GM18502 (cell line): ENCODE results near the gene ZNF710.

ENCODE experiments used
- ATAC-seq: cut with Tn5 transposase; IDR thresholded peaks from one replicate; pipeline ENCODE4 v1.9.1; 2021; ENCODE audit warnings: mild to moderate bottlenecking; ENCODE audit not compliant: unreplicated experiment, poor library complexity

ZNF710 gene

GRCh38 chr15:90015294-90015693, 14.2 kb downstream of the ZNF710 start:
- ATAC-seq, result no peak

DNA sequence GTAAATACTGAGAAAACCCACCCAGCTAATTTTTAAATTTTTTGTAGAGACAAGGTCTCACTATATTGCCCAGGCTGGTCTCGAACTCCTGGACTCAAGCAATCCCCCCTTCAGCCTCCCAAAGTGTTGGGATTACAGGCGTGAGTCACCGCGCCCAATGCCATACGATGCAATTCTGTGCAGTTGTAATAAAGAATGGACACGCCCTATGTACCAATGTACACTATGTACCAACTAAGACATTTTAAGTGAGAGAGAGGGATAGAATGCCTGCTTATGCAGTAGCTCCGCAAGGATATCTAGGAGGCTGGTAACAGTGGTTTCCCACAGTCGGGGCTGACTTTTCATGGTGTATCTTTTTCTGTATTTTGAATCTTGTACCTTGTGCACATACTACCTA, 14.6 kb downstream of the ZNF710 start:
- ATAC-seq, result no peak

- no peak for ATAC-seq
Observed at GRCh38 chr15:90016721-90017120, 15.6 kb downstream of the ZNF710 start.

- no peak for ATAC-seq
Observed at GRCh38 chr15:90018216-90018831, 17.2 kb downstream of the ZNF710 start.

DNA sequence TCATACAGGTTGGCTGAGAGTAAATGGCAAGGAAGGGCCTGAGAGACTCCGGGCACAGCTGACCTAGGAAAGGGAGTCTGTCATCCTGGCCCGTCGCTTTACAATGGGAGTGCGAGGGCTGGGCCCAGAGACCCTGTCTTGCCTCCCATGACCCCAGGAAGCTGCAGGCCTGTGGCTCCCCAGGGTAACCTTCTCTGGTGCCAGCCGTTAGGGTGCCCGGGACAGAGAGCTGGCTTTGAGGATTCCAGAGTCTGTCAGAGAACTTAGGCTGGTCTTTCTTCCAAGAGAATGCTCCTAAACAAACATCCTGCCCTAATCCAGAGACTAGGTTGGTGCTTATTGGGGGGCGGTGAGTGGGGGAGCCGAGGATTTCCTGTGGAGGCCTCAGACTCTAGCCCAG, 18.5 kb downstream of the ZNF710 start:
- ATAC-seq, result no peak

- ATAC-seq, result no peak
Observed at GRCh38 chr15:90020021-90020735, 19.1 kb downstream of the ZNF710 start.

DNA sequence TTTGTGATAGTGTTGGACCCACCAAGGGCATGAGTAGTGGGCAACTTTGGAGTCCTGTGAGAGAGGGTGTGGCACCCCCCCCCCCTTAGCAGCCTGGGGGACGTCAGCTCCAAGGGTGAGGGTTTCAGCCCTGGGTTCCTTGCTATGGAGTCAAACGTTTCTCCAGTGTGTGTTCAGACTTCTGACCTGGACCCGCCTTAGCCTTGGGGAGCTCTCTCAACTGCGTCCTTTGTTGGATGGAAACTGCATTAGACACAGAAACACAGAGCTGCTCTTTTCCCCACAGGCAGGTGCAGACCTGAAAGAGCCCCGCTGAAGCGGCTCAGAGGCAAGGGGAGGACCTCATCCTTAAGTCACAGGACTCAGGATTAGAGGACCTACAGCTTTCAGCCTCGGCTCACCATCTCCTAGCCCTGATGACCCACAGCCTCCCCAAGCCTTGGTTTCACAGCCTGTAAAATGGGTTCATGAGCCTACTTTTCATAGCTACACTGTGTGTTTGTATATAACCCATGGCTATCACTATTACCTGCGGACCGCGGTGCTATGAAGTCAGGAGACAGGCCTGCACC, 19.9 kb downstream of the ZNF710 start:
- no peak for ATAC-seq

- ATAC-seq, result no peak
Observed at GRCh38 chr15:90022345-90022744, 21.2 kb downstream of the ZNF710 start.

DNA sequence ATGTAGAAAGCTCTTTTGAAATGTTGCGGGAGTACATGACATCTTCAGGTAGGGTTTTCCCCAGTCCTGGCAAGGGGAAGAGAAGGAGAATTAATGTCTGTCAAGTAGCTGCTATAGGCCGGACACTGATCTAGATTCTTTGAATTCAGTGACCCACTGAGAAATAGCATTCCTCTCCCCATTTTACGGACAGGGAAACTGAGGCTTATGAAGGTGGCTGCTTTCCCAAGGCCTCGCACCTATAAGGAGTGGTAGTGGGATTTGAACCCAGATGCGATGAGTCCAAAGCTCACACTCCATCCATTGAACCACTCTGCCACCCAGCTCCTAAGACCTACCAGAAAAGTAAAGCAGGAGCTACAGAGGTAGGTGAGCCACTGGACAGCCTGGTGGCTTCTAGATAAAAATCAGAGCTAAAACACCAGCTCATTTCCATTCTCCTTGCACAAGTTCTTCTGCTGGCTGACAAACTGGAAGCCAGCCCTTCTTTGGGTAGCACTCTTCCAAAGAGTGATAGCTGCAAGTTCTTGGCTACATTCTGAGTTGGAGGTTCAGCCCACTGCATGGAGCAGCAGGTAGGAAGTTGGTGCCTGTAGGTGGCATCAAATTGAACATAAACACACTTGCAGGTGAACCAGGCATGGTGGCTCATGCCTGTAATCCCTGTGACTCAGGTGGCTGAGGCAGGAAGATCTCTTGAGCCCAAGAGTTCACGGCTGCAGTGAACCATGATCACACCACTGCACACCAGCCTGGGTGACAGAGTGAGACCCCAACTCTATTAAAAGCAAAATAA, 22.0 kb downstream of the ZNF710 start:
- no peak for ATAC-seq

DNA sequence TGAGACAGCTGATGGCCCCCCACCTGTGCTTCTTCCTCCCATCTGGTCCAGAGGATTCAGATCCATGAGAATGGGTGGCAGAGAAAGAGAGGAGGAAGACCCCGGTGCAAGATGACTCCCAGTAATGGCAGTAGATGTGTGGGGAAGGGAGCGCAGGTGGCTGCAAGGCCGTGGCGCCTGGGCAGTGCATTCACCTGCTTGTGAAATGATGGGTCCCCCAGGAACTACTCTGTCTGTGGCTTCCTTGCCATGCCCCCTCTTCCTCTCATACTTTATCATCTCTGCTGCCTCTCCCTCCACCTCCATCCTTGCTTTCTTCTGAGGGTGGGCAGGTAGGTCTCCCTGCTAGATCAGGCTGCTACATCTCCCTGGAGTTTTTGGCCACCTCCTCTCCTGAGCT, 23.3 kb downstream of the ZNF710 start:
- no peak for ATAC-seq

- ATAC-seq, result no peak
Observed at GRCh38 chr15:90025489-90026033, 24.4 kb downstream of the ZNF710 start.

- ATAC-seq, result no peak
Observed at GRCh38 chr15:90028376-90028944, 27.3 kb downstream of the ZNF710 start.

DNA sequence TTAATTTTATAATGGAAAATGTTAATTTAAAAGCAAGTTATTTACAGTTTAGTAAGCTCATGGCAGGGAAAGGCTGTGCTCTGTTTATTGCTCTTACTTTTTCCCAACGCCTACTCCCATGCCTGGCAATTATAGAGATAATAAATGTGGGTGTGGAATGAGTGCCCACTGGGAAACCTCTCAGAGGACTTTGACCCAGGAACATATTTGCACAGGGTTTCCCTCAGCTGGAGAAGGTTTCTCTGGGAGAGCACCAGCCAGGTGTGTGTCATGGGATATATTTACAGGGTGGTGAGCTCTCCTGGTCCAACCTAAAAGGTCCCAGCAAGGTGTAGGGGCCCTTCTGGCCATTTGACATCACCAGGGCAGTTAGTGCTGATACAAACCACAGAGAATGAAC, 27.9 kb downstream of the ZNF710 start:
- ATAC-seq, result no peak

GRCh38 chr15:90030376-90030775, 29.3 kb downstream of the ZNF710 start:
- no peak for ATAC-seq

- peak; percentile 91 for ATAC-seq
Observed at GRCh38 chr15:90031231-90031791, 30.2 kb downstream of the ZNF710 start.

DNA sequence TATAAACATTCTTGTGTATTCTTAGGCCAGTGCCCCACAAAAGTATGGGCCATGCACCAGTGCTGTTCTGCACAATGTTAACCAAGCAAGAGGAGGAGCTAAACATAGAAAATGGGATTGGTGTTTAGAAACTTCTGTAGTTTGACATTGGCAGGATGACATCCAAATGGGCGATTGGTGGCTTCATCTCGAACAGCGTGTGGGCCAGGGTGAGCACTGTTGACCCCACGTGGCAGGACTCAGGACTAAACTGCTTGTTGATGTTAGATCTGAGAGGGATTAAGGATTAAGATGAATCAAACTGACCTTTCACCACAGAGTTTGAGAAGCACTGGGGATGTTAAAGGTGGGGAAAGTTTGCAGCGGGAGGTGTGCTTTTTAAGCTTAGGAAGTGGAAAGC, 31.9 kb downstream of the ZNF710 start:
- ATAC-seq, result no peak

DNA sequence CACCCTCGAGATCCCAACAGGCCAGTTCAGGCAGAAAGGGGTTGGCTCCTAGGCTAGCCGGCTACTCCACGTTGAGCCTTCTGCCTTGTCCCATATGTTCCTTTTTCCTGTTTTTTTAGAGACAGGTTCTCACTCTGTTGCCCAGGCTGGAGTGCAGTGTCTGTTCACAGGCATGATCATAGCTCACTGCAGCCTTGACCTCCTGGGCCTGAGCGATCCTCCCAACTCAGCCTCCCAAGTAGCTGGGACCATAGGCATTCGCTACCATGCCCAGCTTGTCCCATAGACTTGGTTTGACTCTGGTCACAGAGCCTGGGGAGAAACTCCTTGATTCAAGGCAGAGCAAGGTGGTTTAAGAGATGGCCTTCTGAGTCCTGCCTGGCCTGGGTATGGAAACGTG, 32.3 kb downstream of the ZNF710 start:
- ATAC-seq, result no peak

- no peak for ATAC-seq
Observed at GRCh38 chr15:90035095-90035839, 34.1 kb downstream of the ZNF710 start.

DNA sequence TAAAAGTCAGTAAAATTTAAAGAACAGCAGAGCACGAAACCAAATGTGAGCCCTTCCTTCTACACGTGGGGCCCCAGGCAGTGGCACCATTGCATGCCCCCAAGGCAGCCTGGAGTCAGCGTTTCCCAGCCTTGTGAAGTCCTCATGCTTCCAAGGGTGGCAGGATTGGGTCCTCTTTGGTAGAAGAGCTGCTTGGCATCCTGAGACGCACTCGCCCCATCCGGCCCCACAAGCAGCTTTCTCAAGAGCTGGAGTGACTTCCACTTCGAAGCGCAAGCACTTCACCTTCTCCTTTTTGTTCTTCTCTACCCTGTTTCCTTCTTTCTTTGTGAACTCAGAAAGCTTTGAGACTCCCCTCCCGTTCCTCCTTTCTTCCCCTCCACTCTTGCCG, 34.7 kb downstream of the ZNF710 start:
- ATAC-seq, result no peak
